GM12878 (cell line): ENCODE data around the gene ANTKMT. TPM values are rescaled to one million over a fixed set of nuclear protein-coding genes. Genes with fewer than 3 reads are reported as not detected.

Experiments
- CBFB ChIP-seq: IDR thresholded peaks from 2 replicates; pipeline ENCODE4 v1.6.1; 2016; ENCODE audit warnings: antibody characterized with exemption, low read depth
- HCFC1 ChIP-seq: fragments of 150-350 bp; IDR thresholded peaks from 2 replicates; pipeline ENCODE4 v1.6.1; 2014; ENCODE audit warnings: low read length
- HDAC6 ChIP-seq: fragments of 200-600 bp; sonication (generic); IDR thresholded peaks from one replicate; pipeline ENCODE4 v1.8.0; 2017; ENCODE audit warnings: antibody characterized with exemption; ENCODE audit not compliant: unreplicated experiment
- KLF5 ChIP-seq: fragments of 450-650 bp; IDR thresholded peaks from 2 replicates; pipeline ENCODE4 v1.6.1; 2014; ENCODE audit warnings: mild to moderate bottlenecking; ENCODE audit not compliant: partially characterized antibody
- MEF2B ChIP-seq: fragments of 450-650 bp; IDR thresholded peaks from 2 replicates; pipeline ENCODE4 v1.6.1; 2018; ENCODE audit warnings: mild to moderate bottlenecking, moderate library complexity; ENCODE audit not compliant: partially characterized antibody, poor library complexity, severe bottlenecking
- POLR2AphosphoS2 ChIP-seq: IDR thresholded peaks from 2 replicates; pipeline ENCODE4 v1.6.1; 2011; ENCODE audit warnings: low read depth, mild to moderate bottlenecking, low read length, improper control_type of control experiment, moderate library complexity
- RAD21 ChIP-seq: IDR thresholded peaks from 2 replicates; pipeline ENCODE4 v1.6.1; 2011; ENCODE audit warnings: mild to moderate bottlenecking, low read depth, low read length, moderate library complexity; ENCODE audit not compliant: insufficient read depth
- RELA ChIP-seq: fragments of 450-650 bp; IDR thresholded peaks from 2 replicates; pipeline ENCODE4 v1.8.0; 2014; ENCODE audit warnings: borderline replicate concordance; ENCODE audit not compliant: partially characterized antibody
- SREBF1 ChIP-seq: IDR thresholded peaks from 2 replicates; pipeline ENCODE4 v1.6.1; 2012; ENCODE audit warnings: mild to moderate bottlenecking, low read length
- TBL1XR1 ChIP-seq: IDR thresholded peaks from 2 replicates; pipeline ENCODE4 v1.6.1; 2012; ENCODE audit warnings: low read depth, low read length, improper control_type of control experiment
- ZSCAN29 ChIP-seq: fragments of 450-650 bp; IDR thresholded peaks from 2 replicates; pipeline ENCODE4 v1.6.1; 2017; ENCODE audit warnings: mild to moderate bottlenecking, moderate library complexity
- polyA plus RNA-seq, 11 experiments: library from polyadenylated mRNA; depleted of rRNA in 4 of 11; unstranded in 6 of 11; stranded (reverse) in 5 of 11; fragments of >200 nt; fragmentation: Nextera tagmentation in 4 of 11; fragmentation: Illumina TruSeq in 1 of 11; extraction: Ambion mirVana in 4 of 11; extraction: Trizol in 1 of 11; gene quantifications; 1 replicate in 1 of 11; 2 replicates in 10 of 11; pipeline versions ENCODE4 v1.2.1 to v1.2.3, GENCODE V29; 2011 to 2016; ENCODE audit warnings: inconsistent platforms in 2 of 11, missing spikeins in 2 of 11, low read depth in 1 of 11
- total RNA-seq, 4 experiments: library from RNA; depleted of rRNA in 3 of 4; stranded (reverse); fragments of >200 nt in 3 of 4; fragmentation: Illumina TruSeq in 1 of 4; extraction: Trizol in 1 of 4; gene quantifications; 2 replicates each; pipeline versions ENCODE4 v1.2.1 to v1.2.3, GENCODE V29; 2013 to 2021
- TF ChIP-seq, protein P1 (sequence below): fragments of 150-350 bp; IDR thresholded peaks from 2 replicates; pipeline ENCODE4 v1.6.1; 2014; ENCODE audit warnings: mild to moderate bottlenecking, low read depth, low read length
- TF ChIP-seq, protein P2 (sequence below): fragments of 450-650 bp; IDR thresholded peaks from 2 replicates; pipeline ENCODE4 v1.6.1; 2016; ENCODE audit warnings: mild to moderate bottlenecking
- TF ChIP-seq, protein P3 (sequence below): fragments of 450-650 bp; formaldehyde crosslinking; IDR thresholded peaks from 2 replicates; pipeline ENCODE4 v1.4.0; 2020; ENCODE audit warnings: mild to moderate bottlenecking, moderate library complexity
- TF ChIP-seq, protein P4 (sequence below): fragments of 450-650 bp; formaldehyde crosslinking; IDR thresholded peaks from 2 replicates; pipeline ENCODE4 v1.5.0; 2022; ENCODE audit warnings: mild to moderate bottlenecking, missing genetic modification characterization

Gene ANTKMT
- total and polyA plus RNA-seq, 10 of the 15 experiments (the other 5 are each of a cell fraction or from before 2014, with no cell fraction given) = 0.58 to 60.5 (median 25.8) TPM

DNA sequence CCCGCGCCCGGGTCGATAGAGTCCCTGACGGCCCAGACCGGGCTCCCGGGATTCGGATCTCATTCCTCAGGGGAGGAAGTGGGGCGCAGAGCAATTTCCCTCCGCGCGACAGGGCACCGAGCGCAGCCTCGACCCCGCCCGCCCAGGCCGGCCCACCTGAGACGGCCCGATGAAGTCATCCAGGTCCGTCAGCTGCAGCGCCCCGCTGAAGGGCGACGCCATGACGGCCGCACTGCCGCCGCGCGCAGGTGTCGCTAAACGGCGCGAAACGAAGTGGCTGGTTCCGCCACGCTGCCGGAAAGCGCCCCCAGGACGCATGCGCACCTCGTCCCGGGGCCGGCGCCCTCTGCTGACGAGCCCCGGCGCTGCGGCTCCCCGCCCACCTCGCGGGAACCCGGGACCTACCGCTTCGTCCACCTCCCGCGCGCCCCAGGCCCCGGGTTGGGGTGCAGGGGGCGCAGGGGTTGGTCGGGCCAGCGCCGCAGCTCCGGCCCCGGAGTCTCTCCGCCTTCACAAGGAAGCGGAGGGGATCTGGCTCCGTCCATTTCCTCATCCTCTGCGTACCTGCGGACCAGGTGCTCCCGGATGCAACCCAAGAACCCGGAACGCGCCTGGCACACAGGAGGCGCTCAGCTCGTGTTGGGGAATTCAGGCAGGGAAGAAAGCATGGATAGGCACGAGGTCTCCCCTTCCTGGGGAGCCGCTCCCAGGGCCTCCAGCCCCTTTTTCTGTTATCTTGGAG lies 20.0 kb downstream of the ANTKMT start, which contains the start of gene CIAO3 (continued):
- no peak; the same call in 1 of the 2 replicates for TF ChIP-seq TBL1XR1
- TF ChIP-seq HCFC1 = peak; percentile 97
- no peak for TF ChIP-seq POLR2AphosphoS2
- 0 out of 2 replicates have a peak, but pooled peaks have one; percentile 29 for TF ChIP-seq ZSCAN29
- TF ChIP-seq, protein P1, sequence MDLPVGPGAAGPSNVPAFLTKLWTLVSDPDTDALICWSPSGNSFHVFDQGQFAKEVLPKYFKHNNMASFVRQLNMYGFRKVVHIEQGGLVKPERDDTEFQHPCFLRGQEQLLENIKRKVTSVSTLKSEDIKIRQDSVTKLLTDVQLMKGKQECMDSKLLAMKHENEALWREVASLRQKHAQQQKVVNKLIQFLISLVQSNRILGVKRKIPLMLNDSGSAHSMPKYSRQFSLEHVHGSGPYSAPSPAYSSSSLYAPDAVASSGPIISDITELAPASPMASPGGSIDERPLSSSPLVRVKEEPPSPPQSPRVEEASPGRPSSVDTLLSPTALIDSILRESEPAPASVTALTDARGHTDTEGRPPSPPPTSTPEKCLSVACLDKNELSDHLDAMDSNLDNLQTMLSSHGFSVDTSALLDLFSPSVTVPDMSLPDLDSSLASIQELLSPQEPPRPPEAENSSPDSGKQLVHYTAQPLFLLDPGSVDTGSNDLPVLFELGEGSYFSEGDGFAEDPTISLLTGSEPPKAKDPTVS = peak; percentile 91
- TF ChIP-seq, protein P2, sequence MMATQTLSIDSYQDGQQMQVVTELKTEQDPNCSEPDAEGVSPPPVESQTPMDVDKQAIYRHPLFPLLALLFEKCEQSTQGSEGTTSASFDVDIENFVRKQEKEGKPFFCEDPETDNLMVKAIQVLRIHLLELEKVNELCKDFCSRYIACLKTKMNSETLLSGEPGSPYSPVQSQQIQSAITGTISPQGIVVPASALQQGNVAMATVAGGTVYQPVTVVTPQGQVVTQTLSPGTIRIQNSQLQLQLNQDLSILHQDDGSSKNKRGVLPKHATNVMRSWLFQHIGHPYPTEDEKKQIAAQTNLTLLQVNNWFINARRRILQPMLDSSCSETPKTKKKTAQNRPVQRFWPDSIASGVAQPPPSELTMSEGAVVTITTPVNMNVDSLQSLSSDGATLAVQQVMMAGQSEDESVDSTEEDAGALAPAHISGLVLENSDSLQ = peak; percentile 66
- TF ChIP-seq, protein P3, sequence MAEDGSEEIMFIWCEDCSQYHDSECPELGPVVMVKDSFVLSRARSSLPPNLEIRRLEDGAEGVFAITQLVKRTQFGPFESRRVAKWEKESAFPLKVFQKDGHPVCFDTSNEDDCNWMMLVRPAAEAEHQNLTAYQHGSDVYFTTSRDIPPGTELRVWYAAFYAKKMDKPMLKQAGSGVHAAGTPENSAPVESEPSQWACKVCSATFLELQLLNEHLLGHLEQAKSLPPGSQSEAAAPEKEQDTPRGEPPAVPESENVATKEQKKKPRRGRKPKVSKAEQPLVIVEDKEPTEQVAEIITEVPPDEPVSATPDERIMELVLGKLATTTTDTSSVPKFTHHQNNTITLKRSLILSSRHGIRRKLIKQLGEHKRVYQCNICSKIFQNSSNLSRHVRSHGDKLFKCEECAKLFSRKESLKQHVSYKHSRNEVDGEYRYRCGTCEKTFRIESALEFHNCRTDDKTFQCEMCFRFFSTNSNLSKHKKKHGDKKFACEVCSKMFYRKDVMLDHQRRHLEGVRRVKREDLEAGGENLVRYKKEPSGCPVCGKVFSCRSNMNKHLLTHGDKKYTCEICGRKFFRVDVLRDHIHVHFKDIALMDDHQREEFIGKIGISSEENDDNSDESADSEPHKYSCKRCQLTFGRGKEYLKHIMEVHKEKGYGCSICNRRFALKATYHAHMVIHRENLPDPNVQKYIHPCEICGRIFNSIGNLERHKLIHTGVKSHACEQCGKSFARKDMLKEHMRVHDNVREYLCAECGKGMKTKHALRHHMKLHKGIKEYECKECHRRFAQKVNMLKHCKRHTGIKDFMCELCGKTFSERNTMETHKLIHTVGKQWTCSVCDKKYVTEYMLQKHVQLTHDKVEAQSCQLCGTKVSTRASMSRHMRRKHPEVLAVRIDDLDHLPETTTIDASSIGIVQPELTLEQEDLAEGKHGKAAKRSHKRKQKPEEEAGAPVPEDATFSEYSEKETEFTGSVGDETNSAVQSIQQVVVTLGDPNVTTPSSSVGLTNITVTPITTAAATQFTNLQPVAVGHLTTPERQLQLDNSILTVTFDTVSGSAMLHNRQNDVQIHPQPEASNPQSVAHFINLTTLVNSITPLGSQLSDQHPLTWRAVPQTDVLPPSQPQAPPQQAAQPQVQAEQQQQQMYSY = no peak
- TF ChIP-seq SREBF1 = 0 out of 2 replicates have a peak, but pooled peaks have one; percentile 4
- no peak for TF ChIP-seq CBFB
- no peak for TF ChIP-seq MEF2B
- peak; percentile 98 for TF ChIP-seq RELA
- no peak for TF ChIP-seq HDAC6
- TF ChIP-seq, protein P4, sequence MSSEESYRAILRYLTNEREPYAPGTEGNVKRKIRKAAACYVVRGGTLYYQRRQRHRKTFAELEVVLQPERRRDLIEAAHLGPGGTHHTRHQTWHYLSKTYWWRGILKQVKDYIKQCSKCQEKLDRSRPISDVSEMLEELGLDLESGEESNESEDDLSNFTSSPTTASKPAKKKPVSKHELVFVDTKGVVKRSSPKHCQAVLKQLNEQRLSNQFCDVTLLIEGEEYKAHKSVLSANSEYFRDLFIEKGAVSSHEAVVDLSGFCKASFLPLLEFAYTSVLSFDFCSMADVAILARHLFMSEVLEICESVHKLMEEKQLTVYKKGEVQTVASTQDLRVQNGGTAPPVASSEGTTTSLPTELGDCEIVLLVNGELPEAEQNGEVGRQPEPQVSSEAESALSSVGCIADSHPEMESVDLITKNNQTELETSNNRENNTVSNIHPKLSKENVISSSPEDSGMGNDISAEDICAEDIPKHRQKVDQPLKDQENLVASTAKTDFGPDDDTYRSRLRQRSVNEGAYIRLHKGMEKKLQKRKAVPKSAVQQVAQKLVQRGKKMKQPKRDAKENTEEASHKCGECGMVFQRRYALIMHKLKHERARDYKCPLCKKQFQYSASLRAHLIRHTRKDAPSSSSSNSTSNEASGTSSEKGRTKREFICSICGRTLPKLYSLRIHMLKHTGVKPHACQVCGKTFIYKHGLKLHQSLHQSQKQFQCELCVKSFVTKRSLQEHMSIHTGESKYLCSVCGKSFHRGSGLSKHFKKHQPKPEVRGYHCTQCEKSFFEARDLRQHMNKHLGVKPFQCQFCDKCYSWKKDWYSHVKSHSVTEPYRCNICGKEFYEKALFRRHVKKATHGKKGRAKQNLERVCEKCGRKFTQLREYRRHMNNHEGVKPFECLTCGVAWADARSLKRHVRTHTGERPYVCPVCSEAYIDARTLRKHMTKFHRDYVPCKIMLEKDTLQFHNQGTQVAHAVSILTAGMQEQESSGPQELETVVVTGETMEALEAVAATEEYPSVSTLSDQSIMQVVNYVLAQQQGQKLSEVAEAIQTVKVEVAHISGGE (CRISPR knock-in tag) = no peak
- TF ChIP-seq RAD21 = 0 out of 2 replicates have a peak, but pooled peaks have one; percentile 6
- TF ChIP-seq KLF5 = peak; percentile 77
- TF ChIP-seq, all 136 proteins: peak for 55
